Activated CD8-positive, alpha-beta memory T cell treated with anti-CD3 and anti-CD28 coated beads, Interleukin-2, amount 10 ng/mL, durations not matched to agents 7 days and 5 days (primary cell): Measurements from ENCODE around the gene SFTA2. TPM values are rescaled to one million over a fixed set of nuclear protein-coding genes. Genes with fewer than 3 reads are reported as not detected.
"Not testable (repeated sequence)": the region's sequence is repeated elsewhere in the genome, so short reads cannot be mapped to it uniquely, and the experiment has no call there.

Source experiments
- ATAC-seq: fragments of 150-1000 bp; cut with Tn5 transposase; one replicate; pipeline ENCODE4 v1.10.0; 2021; ENCODE audit warnings: moderate library complexity
- CTCF ChIA-PET: fragments of 350-600 bp; sonication (Branson Sonifier 250); formaldehyde crosslinking; loops from one replicate; lab custom pipeline; 2021; ENCODE audit warnings: antibody characterized with exemption; lab: Charles Lee
- DNase-seq: peaks from one replicate; pipeline ENCODE4 v3.0.0-alpha.2; 2020
- H3K27ac Mint-ChIP-seq: one replicate; pipeline ENCODE4 v1.8.0; 2021; ENCODE audit warnings: mild to moderate bottlenecking, mixed read lengths
- H3K27me3 Mint-ChIP-seq: one replicate; pipeline ENCODE4 v1.8.0; 2021; ENCODE audit warnings: mixed read lengths
- H3K36me3 Mint-ChIP-seq: one replicate; pipeline ENCODE4 v1.8.0; 2021; ENCODE audit warnings: mild to moderate bottlenecking, mixed read lengths
- H3K4me1 Mint-ChIP-seq: one replicate; pipeline ENCODE4 v1.8.0; 2021; ENCODE audit warnings: mixed read lengths
- H3K4me3 Mint-ChIP-seq: one replicate; pipeline ENCODE4 v1.8.0; 2021; ENCODE audit warnings: mild to moderate bottlenecking, moderate library complexity, mixed read lengths
- H3K9me3 Mint-ChIP-seq: one replicate; pipeline ENCODE4 v1.8.0; 2022; ENCODE audit warnings: low read depth, mixed read lengths
- total RNA-seq, 2 experiments: library from RNA; stranded (reverse); gene quantifications; one replicate each; pipeline ENCODE4 v1.2.3, GENCODE V29; 2021

Gene SFTA2
- total RNA-seq, 2 experiments from 2014 or later = not detected

GRCh38 chr6:30937265-30937664 is 5.3 kb upstream of the SFTA2 start:
- Mint-ChIP-seq H3K4me1 (no peaks in the 10 kb centered on the region), H3K4me3 (no peak overlapping the region), H3K27ac (no peak overlapping the region), H3K27me3 (peaks cover 37% of the 10 kb centered on the region), H3K9me3 (no peaks in the 10 kb centered on the region), H3K36me3 (no peaks in the 10 kb centered on the region)
- CTCF ChIA-PET = no interaction called here
- DNase-seq (no peak), ATAC-seq (no peak)

- Mint-ChIP-seq H3K4me3 (no peak overlapping the region), H3K4me1 (no peaks in the 10 kb centered on the region), H3K27me3 (peaks cover 19% of the 10 kb centered on the region), H3K9me3 (no peaks in the 10 kb centered on the region), H3K27ac (no peak overlapping the region), H3K36me3 (no peaks in the 10 kb centered on the region)
- ATAC-seq (no peak), DNase-seq (no peak)
- CTCF ChIA-PET = no interaction called here
These were observed 3.0 kb upstream of the SFTA2 start for GRCh38 chr6:30935018-30935417.

GRCh38 chr6:30932665-30933365 is 845 bp upstream of the SFTA2 start:
- Mint-ChIP-seq H3K27me3 (peaks cover 9% of the 10 kb centered on the region), H3K27ac (no peak overlapping the region), H3K4me1 (no peaks in the 10 kb centered on the region), H3K4me3 (no peak overlapping the region), H3K36me3 (peaks cover 7% of the 10 kb centered on the region), H3K9me3 (no peaks in the 10 kb centered on the region)
- CTCF ChIA-PET = no interaction called here
- DNase-seq (no peak), ATAC-seq (no peak)

GRCh38 chr6:30931272-30931671 is 698 bp downstream of the SFTA2 start:
- Mint-ChIP-seq H3K4me1 (no peaks in the 10 kb centered on the region), H3K9me3 (no peaks in the 10 kb centered on the region)

GRCh38 chr6:30930506-30930905 is 1.5 kb downstream of the SFTA2 start:
- Mint-ChIP-seq H3K9me3 (no peaks in the 10 kb centered on the region), H3K36me3 (peaks cover 17% of the 10 kb centered on the region), H3K4me1 (no peaks in the 10 kb centered on the region), H3K4me3 (no peak overlapping the region), H3K27ac (no peak overlapping the region), H3K27me3 (peaks cover 3% of the 10 kb centered on the region)
- CTCF ChIA-PET = interaction anchor here (0.6 kb wide), 1 partner anchor 109 kb away, joined by 3 read pairs; no protein-coding TSS in a partner anchor
- no peak for ATAC-seq
- no peak for DNase-seq

More at GRCh38 chr6:30931272-30931671, 698 bp downstream of the SFTA2 start:
- ATAC-seq = no peak
- peaks cover 3% of the 10 kb centered on the region for H3K27me3 Mint-ChIP-seq
- CTCF ChIA-PET = no interaction called here
- DNase-seq = no peak
- H3K4me3 Mint-ChIP-seq = no peak overlapping the region
- H3K27ac Mint-ChIP-seq = no peak overlapping the region
- H3K36me3 Mint-ChIP-seq = peaks cover 15% of the 10 kb centered on the region

- Mint-ChIP-seq H3K27ac (no peak overlapping the region), H3K27me3 (no peaks in the 10 kb centered on the region), H3K9me3 (no peaks in the 10 kb centered on the region), H3K4me1 (no peaks in the 10 kb centered on the region), H3K4me3 (no peak overlapping the region), H3K36me3 (peaks cover 21% of the 10 kb centered on the region)
- CTCF ChIA-PET = no interaction called here
- DNase-seq (no peak), ATAC-seq (no peak)
These were observed 3.3 kb downstream of the SFTA2 start for GRCh38 chr6:30928677-30929076.

- not testable (repeated sequence) for DNase-seq, H3K27ac Mint-ChIP-seq, ATAC-seq, H3K9me3 Mint-ChIP-seq, H3K4me3 Mint-ChIP-seq, H3K27me3 Mint-ChIP-seq, H3K4me1 Mint-ChIP-seq
- H3K36me3 Mint-ChIP-seq = peaks cover 23% of the 10 kb centered on the region
- CTCF ChIA-PET = interaction anchor here (0.9 kb wide), 1 partner anchor 153 kb away, joined by 5 read pairs; no protein-coding TSS in a partner anchor
These were observed 4.9 kb downstream of the SFTA2 start for GRCh38 chr6:30927080-30927479.

GRCh38 chr6:30926644-30927043 is 5.3 kb downstream of the SFTA2 start:
- H3K27ac Mint-ChIP-seq = no peak overlapping the region
- no peaks in the 10 kb centered on the region for H3K9me3 Mint-ChIP-seq
- no peak overlapping the region for H3K4me3 Mint-ChIP-seq
- peaks cover 23% of the 10 kb centered on the region for H3K36me3 Mint-ChIP-seq
- DNase-seq = no peak
- no peaks in the 10 kb centered on the region for H3K27me3 Mint-ChIP-seq
- CTCF ChIA-PET = interaction anchor here (0.9 kb wide), 1 partner anchor 153 kb away, joined by 5 read pairs; no protein-coding TSS in a partner anchor
- ATAC-seq = no peak
- peaks cover 7% of the 10 kb centered on the region for H3K4me1 Mint-ChIP-seq

- not testable (repeated sequence) for H3K27ac Mint-ChIP-seq, DNase-seq
These were observed 7.8 kb downstream of the SFTA2 start for GRCh38 chr6:30924040-30924627.

GRCh38 chr6:30922447-30922852 is 9.5 kb downstream of the SFTA2 start:
- peak; percentile 33 for ATAC-seq
- Mint-ChIP-seq H3K4me3 (no peak overlapping the region), H3K36me3 (peaks cover 18% of the 10 kb centered on the region), H3K9me3 (no peaks in the 10 kb centered on the region), H3K27ac (no peak overlapping the region), H3K4me1 (peaks cover 9% of the 10 kb centered on the region), H3K27me3 (no peaks in the 10 kb centered on the region)
- CTCF ChIA-PET = no interaction called here
- DNase-seq = no peak

More at GRCh38 chr6:30924040-30924627, 7.8 kb downstream of the SFTA2 start:
- not testable (repeated sequence) for H3K4me1 Mint-ChIP-seq, ATAC-seq, H3K9me3 Mint-ChIP-seq, H3K27me3 Mint-ChIP-seq, H3K4me3 Mint-ChIP-seq
- peaks cover 26% of the 10 kb centered on the region for H3K36me3 Mint-ChIP-seq
- CTCF ChIA-PET = interaction anchor here (1.0 kb wide), 1 partner anchor 97 kb away, joined by 3 read pairs; no protein-coding TSS in a partner anchor

GRCh38 chr6:30918670-30919069 is 13.3 kb downstream of the SFTA2 start:
- H3K27ac Mint-ChIP-seq = no peak overlapping the region
- no peaks in the 10 kb centered on the region for H3K27me3 Mint-ChIP-seq
- H3K9me3 Mint-ChIP-seq = no peaks in the 10 kb centered on the region
- H3K36me3 Mint-ChIP-seq = peaks cover 7% of the 10 kb centered on the region
- H3K4me3 Mint-ChIP-seq = no peak overlapping the region
- ATAC-seq (no peak), DNase-seq (no peak)
- CTCF ChIA-PET = interaction anchor here (1.0 to 3.1 kb wide), 5 partner anchors 11 to 217 kb away, joined by 3 to 14 read pairs (median 3); partner anchors contain the start of gene GTF2H4
- H3K4me1 Mint-ChIP-seq = peaks cover 31% of the 10 kb centered on the region

GRCh38 chr6:30917487-30917886 is 14.5 kb downstream of the SFTA2 start:
- no peak overlapping the region for H3K27ac Mint-ChIP-seq
- no peak overlapping the region for H3K4me3 Mint-ChIP-seq
- peaks cover 6% of the 10 kb centered on the region for H3K36me3 Mint-ChIP-seq
- no peaks in the 10 kb centered on the region for H3K9me3 Mint-ChIP-seq
- H3K4me1 Mint-ChIP-seq = peaks cover 33% of the 10 kb centered on the region
- DNase-seq (no peak), ATAC-seq (no peak)
- H3K27me3 Mint-ChIP-seq = no peaks in the 10 kb centered on the region
- CTCF ChIA-PET = interaction anchor here (0.9 to 6.9 kb wide), 6 partner anchors 38 to 212 kb away, joined by 4 to 86 read pairs (median 8); no protein-coding TSS in a partner anchor

- Mint-ChIP-seq H3K27ac (no peak overlapping the region), H3K4me1 (peaks cover 29% of the 10 kb centered on the region), H3K9me3 (no peaks in the 10 kb centered on the region), H3K4me3 (no peak overlapping the region), H3K36me3 (peaks cover 5% of the 10 kb centered on the region), H3K27me3 (no peaks in the 10 kb centered on the region)
- DNase-seq (no peak), ATAC-seq (no peak)
- CTCF ChIA-PET = interaction anchor here (0.9 to 6.9 kb wide), 6 partner anchors 39 to 212 kb away, joined by 4 to 86 read pairs (median 8); no protein-coding TSS in a partner anchor
These were observed 14.9 kb downstream of the SFTA2 start for GRCh38 chr6:30917041-30917440.
